Stimulated activated CD8-positive, alpha-beta memory T cell treated with anti-CD3 and anti-CD28 coated beads, Interleukin-4, amount 100 ng/mL, for 48 hours (primary cell): ENCODE results near the gene GFRA1.
"Not testable (repeated sequence)": the region's sequence is repeated elsewhere in the genome, so short reads cannot be mapped to it uniquely, and the experiment has no call there.

Experiments used
- DNase-seq: peaks from one replicate; pipeline ENCODE4 v3.0.0-alpha.2; 2020

GFRA1 gene

DNA sequence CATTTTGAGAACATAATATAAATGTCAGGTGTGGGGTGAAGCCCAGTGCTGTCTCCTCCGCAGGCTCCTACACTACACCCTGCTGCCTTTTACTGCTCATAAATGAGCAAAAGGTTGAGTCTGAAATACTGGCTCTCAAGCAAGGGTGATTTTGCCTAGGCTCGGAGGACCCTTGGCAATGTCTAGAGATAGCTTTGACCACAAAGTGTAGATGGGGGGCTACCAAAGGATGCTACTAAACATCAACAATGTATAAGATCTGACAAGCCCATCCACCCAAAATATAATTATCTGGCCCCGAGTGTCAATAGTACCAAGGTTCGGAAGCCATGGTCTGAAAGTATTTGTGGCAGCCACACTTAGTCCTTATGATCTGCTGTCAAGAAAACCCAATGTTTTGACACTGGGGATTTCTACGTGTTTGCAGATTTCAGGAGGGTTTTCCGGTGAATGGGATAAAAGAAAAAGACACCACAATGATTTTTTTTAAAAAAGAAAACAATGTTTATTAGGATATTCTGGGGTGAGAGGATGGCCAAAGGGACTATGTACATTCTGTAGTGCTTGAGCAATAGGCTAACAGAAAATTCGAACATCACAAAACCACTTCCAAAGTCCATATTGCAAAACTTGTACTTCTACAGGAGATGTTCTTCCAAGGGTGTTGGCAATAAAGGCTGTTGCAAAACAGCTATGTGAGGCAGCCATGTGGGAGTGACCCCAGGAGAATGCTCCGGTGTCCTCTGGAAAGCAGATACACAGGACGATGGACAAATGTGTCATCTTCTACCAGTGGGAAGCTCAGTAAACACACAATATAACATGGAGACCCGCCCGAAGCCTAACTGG lies 216.3 kb downstream of the GFRA1 start:
- no peak for DNase-seq

DNA sequence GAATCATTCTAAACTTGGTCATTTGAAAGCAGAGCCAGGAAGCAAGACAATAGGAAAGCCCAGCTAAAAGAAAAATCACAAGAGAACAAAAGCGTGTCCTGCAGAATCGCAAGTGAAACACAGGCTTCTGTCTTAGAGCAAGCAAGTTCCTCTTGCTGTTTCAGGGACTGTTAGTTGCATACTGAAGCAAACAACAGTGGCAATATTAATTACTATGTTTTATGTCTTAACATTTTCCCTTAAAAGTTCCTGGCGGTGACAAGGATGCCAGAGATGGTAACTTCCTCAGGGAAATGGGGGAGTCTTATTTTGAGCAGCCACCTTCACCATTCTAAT lies 217.1 kb downstream of the GFRA1 start:
- DNase-seq: no peak

DNA sequence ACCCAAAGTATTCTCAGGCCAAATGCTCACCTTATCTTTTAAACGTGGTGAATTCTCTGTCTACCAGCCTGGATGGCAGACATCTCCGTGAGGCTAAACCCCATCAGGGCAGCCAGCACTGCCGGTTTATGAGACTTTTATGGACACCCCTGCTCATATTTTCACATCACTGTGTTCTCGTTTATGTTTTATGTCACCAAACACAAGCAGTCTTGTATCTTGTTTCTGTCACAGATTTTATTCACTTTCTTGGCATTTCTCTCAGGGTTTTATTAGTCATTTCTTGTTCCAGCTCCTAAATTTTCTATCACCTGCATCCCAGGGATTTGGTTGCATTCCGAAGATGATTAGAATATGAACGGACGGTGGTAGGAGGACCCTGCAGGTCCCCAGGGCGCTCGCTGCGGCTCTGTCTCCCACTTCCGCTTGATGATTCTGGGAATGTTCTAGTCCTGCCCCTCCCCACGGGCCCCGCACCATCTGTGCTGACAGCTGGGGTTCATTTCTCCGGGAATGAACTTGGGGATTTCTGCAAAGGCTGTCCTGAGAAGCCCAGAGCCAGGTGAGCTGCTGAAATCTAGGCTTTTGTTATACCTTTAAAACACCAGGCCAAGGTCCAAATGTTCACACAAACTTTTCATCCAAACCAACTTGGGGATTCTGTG lies 217.6 kb downstream of the GFRA1 start:
- no peak for DNase-seq

DNA sequence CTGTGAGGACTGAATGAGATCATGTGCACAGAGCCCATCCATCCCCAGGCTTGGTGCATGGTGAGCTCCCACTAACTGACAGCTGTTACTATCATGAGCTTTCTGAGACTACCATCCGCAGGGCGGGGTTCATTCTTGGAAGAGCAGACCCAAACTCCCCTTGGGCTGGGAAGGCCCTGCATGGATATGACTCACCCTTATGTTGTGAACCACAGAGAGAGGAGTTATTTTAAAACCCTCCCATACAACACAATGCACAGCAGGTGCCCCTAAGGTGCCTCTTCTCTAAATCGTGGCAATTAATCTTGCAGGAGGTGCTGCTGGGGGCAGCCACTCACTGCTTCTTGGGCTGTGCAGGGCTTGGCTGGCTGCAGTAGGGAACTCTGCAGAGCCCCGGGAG lies 219.1 kb downstream of the GFRA1 start:
- no peak for DNase-seq

DNA sequence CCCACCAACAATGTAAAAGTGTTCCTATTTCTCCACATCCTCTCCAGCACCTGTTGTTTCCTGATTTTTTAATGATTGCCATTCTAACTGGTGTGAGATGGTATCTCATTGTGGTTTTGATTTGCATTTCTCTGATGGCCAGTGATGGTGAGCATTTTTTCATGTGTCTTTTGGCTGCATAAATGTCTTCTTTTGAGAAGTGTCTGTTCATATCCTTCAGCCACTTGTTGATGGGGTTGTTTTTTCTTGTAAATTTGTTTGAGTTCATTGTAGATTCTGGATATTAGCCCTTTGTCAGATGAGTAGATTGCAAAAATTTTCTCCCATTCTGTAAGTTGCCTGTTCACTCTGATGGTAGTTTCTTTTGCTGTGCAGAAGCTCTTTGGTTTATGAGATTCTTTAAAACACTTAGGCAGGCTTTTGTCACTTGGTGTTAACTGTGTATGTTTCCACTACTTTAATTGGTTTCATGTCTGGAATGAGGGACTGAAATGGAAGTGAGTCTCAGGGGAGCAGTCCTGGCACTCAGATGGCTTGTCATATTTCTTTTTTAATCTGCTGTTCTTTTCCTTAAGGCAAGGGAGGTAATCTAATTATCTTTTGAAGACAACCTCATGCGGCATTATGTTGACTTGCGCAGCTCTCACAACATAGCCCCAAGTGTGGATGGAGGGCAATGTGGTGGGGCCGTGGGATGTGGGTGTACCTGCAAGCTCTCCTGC lies 219.8 kb downstream of the GFRA1 start:
- not testable (repeated sequence) for DNase-seq

DNA sequence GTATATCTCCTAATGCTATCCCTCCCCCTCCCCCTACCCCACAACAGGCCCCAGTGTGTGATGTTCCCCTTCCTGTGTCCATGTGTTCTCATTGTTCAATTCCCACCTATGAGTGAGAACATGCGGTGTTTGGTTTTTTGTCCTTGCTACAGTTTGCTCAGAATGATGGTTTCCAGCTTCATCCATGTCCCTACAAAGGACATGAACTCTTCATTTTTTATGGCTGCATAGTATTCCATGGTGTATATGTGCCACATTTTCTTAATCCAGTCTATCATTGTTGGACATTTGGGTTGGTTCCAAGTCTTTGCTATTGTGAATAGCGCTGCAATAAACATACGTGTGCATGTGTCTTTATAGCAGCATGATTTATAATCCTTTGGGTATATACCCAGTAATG lies 220.5 kb downstream of the GFRA1 start:
- not testable (repeated sequence) for DNase-seq

DNA sequence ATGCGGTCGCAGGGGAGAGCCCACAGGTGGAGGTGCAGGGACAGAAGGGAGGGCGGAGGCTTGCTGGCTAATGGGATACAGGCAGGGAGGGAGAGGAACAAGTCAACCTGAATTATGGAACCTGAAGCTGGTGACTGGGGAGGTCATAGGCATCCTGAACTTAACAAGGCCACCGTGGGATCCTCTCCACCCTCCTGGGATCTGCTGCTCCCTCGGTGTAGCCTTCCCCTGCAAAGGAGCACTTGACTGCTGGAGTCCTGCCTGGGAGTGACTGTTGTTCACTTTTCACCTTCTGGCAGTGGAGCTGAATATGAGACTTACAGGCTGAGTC lies 223.1 kb downstream of the GFRA1 start:
- DNase-seq: no peak

DNA sequence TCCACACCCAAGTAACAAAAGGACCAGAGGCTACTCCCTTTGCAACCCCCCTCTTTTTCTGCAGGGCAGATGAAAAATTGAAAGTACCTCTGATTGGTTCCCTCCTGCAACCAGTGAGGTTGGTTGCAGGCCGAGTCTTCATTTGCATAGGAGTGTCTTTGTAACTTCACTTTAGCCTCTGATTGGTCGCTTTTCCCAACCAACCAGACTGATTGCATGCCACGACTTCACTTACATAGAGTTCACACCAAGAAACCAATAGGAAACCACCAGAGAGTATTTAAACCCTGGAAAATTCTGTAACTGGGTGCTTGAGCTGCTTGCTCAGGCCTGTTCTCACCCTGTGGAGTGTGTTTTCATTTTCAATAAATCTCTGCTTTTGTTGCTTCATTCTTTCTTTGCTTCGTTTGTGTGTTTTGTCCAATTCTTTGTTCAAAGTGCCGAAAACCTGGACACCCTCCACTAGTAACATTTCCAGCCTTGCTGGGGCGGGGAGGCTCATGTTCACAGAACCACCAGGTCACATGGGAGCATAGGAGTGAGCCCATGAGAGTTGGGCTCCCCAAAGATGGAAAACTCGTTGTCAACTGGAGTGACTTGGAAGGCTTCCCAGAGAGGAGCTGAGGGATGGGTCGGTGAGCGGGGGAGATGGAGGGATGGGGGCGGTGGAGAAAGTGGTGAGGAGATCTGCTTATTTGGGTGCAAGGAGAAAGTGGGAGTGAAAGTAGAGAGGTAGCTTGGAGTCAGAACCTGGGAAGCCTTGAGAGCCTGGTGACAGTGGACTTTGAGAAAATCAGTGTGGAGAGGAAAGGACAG lies 223.6 kb downstream of the GFRA1 start:
- no peak for DNase-seq

DNA sequence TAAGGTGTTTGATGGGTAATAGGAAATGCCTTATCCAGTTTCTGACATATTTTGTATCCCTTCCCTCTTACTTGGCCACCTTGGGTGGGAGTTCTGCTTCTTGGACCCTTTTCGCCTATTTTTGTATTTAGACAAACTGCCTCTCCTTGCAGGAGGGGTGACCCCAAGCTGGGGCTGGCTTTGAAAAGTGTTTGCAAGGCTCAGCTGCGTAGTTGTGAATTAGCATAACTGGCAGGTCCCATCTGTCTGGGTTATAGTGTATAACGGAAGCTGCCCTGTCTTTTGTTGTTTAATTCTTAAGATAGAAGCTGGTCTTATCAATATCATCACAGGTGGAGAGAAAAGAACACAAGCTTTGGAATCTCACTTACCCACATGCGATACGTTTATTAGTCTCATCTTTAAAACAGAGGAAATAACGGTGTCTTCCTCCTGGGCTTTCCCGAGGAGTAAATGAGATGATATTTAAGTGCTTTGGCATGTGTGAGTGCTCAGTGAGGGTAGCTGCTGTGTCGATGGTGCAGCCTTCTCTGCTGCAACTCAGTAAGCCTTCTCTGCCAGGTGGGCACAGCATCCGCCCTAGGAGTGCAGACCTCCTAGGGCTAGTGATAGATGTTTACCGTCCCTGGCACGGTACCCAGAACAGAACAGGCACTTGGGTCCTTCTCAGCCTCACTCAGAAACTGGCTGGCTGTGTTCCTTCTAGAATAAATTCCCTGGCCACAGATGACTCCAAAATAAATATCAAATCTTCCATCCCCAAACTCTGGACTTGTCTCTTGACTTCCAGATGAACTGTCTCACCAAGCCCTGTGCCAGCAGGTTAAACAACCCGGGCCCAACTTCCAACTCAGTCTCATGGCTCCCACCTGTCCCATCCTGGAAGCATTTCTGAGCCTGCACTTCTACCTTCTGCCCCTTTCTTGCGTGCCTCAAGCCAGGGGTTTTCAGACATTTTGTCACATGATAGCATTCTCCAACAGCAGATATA lies 227.3 kb downstream of the GFRA1 start:
- DNase-seq: no peak

DNA sequence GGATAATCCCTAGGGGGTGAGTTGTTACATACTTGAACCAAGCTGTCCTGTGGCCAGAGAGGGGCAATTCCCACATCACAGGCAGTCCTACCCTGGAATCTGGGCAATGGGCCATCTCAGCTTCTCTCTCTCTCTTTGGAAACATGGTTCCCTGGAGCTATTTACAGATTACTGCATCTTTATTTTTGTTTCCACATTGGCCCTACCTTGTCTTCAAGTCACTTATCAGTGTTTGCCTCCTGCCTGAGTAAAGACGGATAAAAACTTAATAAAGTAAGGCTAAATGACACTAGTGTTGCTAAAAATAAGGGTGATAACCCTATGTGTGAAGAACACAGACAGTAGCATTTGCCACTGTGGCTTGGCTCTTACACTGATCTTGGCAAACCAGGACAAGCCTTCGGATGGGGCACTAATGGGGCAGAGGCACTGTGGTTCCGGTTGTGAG lies 228.2 kb downstream of the GFRA1 start:
- DNase-seq: no peak

DNA sequence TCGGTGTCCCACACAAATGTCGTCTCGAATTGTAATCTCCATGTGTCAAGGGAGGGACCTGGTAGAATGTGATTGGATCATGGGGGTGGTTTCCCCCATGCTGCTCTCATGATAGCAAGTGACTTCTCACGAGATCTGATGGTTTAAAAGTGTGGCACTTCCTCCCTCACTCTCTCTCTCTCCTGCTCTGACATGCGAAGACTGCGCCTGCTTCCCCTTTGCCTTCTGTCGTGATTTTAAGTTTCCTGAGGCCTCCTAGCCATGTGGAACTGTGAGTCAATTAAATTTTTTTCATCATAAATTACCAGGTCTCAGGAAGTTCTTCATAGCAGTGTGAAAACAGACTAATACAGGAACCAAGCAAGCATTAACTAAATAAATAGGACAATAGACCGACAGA lies 229.1 kb downstream of the GFRA1 start:
- no peak for DNase-seq

DNA sequence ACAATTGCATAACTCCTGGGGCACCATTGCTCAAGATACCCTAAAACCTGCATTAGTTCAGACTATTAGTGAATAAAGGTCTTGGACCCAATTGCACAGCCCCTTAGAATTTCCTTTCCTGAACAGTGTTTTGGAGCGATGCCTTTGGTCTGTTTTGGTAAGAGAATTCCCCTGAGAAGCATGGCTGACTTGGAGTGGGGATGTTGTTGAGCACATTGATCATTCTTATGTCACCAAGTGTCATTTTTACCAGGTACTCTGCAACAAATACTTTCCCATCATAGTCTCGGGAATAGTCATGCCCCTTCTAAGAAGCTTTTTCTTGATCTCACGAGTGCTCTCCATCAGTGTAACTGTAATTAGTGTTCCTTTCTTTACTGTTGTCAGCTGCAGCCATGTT lies 229.7 kb downstream of the GFRA1 start:
- DNase-seq: no peak

DNA sequence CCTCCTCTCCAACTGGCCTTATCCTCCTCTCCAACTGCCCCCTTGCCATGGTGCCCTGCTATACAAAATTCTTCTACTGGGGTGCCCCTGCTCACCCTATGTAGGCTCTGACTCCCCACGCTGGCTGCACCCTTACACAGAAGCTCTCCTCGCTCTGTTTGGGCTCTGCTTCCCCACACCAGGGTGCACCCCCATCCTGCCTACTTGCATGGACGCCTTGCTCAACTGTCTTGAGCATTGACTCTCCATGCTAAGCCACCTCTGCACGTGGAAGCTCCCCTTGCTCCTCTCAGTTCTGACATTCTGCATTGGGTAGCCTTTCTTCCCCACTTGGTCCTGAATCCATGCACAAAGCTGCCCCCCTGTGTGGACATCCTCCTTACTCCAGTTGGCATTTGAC lies 231.1 kb downstream of the GFRA1 start:
- no peak for DNase-seq

DNA sequence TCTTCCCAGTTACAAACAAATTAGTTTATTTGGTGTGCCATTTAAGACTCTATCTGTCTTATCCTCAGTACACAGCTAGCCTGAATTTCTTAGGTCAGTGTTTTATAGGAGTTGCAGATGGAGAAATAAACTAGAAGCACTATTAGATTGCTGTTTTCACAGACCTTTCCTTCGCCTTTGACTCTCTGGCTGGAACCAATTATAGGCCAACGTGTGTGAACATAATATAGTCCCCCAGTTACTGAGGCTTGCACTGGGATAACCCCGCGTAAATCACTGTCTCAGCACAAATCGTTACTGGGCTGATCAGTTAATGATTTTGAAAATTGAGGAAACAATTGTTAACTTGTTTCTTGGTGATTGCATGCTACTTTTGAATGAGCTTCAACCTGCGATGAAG lies 233.4 kb downstream of the GFRA1 start:
- DNase-seq: no peak

DNA sequence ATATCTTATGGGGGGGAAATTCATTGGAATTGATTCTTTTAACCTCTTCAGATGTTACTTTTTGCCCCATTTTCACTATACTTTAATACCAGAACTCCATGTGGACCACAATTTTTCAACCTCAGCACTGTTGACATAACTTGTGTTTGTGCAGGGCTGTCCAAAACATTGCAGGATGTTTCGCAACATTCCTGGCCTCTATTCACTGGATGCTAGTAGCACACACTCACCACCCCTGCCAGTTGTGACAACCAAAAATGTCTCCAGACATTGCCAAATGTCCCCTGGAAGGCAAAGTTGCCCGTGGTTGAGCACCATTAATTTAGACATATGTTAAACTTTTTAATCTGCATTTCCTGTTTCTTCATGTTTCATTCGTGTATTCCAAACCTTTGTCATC lies 234.7 kb downstream of the GFRA1 start:
- no peak for DNase-seq

DNA sequence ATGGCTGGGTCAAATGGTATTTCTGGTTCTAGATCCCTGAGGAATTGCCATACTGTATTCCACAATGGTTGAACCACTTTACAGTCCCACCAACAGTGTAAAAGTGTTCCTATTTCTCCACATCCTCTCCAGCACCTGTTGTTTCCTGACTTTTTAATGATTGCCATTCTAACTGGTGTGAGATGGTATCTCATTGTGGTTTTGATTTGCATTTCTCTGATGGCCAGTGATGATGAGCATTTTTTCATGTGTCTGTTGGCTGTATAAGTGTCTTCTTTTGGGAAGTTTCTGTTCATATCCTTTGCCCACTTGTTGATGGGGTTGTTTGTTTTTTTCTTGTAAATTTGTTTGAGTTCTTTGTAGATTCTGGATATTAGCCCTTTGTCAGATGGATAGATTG lies 237.6 kb downstream of the GFRA1 start:
- DNase-seq: not testable (repeated sequence)

DNA sequence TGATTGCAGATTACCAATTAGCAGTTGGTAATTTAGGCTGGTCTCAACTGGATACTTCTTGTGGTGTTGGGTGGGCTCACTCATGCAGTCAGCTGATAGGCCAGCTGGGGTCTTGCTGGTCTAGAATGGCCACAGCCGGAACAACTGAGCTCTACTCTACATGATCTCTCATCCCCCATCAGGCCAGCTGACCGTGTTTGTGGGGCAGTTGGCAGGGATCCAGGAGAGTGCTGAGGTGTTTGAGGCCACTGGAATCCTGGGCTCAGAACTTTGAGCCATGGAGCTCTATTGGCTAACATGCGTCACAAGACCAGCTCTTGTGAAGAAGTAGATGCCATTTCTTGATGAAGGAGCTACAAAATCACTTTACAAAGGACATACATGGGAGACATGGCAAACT lies 242.4 kb downstream of the GFRA1 start:
- DNase-seq: no peak

DNA sequence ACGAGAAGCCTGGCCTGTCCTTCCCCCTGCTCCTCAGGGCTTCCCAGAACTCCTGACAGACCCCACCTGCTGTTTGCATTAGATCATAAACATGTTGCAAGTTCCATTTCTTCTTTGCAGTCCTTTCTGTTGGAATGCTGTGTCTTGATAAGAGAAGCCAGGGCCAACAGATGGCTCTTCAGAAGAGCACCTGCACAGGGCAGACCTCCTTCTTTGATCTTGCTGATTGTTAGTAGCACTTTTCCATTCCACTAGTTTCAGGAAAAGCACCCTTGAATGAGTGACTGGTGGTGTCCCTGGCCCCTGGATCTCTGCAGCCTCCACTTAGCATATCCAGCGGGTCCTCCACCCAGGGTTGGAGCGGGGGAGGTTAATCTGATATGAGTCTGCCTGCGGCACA lies 243.2 kb downstream of the GFRA1 start:
- DNase-seq: no peak

DNA sequence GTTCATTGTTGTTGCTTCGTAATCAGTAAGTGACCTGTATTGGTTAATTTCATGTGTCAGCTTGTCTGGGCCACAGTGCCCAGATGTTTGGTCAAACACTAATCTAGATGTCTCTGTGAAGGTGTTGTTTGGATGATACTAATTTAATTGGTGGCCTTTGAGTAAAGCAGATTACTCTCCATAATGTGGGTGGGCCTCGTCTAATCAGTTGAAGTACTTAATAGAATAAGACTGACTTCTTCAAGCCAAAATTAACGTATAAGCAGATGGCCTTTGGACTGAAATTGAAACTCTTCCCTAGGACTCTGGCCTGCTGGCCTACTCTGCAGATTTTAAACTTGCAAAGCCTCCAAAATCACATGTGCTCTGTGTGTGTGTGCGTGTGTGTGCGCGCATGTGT lies 245.7 kb downstream of the GFRA1 start:
- DNase-seq: no peak

DNA sequence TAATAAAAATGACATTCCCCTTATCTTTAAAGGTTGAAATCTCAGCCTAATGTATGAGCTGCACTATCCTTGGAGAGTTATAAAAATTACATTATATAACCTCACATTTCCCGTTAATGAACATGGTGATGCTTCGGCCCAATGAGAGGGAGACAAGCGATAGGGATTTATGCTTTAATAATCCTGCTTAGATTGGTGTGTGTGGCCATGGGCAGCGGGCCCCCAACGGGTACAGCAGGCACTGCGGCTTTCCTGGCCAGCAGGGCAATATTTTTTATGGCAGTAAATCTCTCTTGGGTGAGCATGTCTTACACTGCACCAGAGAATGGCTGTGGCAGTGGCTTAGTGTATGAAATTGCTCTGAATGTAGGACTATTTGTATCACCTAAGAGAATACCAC lies 246.3 kb downstream of the GFRA1 start:
- DNase-seq: no peak

DNA sequence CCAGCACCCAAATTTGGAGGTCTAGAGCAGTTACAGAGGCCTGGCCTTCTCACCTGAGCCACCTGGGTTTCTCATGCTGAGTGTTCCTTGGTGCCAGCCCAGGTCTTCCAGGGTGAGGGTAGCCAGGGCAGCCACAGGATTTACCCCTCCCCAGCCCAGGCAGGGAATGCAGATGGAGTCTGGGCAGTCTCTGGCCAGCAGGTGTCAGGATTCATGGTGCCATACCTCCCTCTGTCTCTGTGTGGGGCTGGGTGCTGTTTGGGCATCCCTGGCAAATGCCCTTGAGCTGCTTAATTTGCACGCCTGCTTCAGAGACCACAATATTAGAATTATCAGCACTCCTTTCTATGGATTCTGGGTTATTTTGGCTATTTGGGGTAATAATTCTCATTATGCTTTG lies 246.7 kb downstream of the GFRA1 start:
- DNase-seq: no peak

DNA sequence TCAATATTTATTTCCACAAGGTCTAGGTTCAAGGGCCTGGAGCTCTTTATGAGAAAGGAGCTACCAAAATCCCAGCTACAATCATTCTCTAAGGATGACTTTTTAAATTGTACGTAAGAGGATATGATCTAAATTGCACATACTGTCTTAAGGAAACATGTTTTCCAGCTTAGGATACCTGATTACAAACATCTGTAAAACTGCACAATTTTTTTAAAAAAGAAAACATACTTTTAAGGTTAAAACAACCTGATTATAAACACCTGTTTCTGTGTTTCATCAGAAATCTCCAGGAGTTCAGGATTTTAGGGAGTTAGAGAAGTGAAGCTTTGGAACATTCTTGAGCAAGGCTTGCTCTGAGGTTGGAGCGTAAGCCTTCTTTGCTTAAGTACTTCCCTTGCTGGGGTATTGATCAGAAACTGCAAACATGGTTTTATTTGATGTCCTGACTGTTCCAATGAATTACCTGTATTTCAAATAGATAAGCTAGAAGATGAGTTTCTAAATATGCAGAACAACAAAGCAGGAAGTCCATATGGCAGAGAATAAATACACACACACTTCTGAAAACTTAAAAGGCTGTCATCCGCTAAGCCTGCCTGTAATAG lies 248.6 kb downstream of the GFRA1 start:
- DNase-seq: no peak
